ENCODE measurements around the gene FBRSL1. TPM values are rescaled to one million over a fixed set of nuclear protein-coding genes. Genes with fewer than 3 reads are reported as not detected.

Gene FBRSL1
- total RNA-seq, 2 experiments from 2014 or later = 36.7 to 47.0 TPM

DNA sequence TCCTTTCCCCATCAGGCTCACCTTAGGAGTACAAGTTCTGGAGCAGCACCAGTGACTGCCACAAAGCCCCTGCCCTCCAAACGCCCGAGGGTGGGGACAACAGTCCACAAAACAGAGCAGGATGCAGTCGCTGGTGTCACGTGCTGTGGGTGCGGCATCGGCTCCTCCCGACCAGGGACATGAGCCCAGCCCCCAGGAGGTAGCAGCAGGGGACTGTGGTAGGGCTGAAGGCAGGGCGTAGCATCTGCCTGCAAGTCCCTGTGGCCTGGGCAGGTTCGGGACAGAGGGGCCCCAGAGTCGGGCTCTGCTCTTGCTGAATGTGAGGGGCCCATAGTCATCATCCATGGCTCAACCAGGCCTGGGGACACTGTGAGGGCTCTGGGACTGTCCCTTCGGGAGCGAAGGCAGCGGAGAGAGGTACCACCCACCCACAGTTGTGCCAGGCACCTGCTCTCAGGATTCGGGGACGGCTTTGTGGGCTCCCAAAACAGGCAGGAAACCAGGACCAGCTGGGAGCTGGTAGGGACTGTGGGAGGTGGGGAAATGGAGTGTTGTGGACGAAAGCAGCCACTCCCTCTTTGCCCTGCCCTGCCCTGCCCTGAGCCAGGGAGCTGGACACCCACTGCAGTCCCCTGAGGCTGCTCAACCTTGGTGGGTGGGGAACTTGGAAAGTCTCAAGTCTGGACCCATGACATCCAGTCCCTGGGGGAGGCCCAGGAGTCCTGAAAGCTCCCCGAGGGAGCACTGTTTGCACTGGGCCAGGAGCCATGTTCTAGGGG, 30.7 kb downstream of the FBRSL1 start:
- ChIA-PET CTCF (interaction anchor here (1.7 to 2.6 kb wide), 4 partner anchors 28 to 106 kb away, joined by 3 to 6 read pairs (median 4); no protein-coding TSS in a partner anchor), POLR2A (no interaction called here)
- no peaks in the 10 kb centered on the region for H3K27me3 Mint-ChIP-seq
- no peak for DNase-seq
- H3K4me3 Mint-ChIP-seq = no peak overlapping the region
- peaks cover 13% of the 10 kb centered on the region for H3K9me3 Mint-ChIP-seq
- peaks cover 15% of the 10 kb centered on the region for H3K36me3 Mint-ChIP-seq (ENCODE audit: low read depth)
- H3K27ac Mint-ChIP-seq = no peak overlapping the region
- H3K4me1 Mint-ChIP-seq = peaks cover 2% of the 10 kb centered on the region

DNA sequence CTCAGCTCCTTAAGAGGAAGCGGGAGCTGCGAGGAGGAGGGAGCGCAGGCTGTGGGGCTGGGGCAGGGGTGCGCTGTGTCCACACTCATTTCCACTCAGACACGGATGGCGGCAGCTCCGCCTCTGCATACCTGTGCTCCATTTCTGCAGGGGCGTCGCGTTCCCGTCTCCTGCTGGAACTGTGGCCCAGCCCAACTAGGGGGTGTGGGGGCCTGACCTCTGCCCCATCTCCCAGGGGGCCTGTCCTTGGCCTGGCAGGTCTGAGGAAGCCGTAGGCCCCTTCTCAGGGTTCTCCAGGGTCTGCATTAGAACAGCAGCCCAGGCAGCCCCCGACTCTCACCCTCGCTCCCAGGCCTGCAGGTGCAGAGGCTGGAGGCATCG, 31.2 kb downstream of the FBRSL1 start:
- H3K9me3 Mint-ChIP-seq = peaks cover 13% of the 10 kb centered on the region
- ChIA-PET POLR2A (no interaction called here), CTCF (interaction anchor here (2.6 kb wide), 1 partner anchor 106 kb away, joined by 6 read pairs; no protein-coding TSS in a partner anchor)
- peaks cover 15% of the 10 kb centered on the region for H3K36me3 Mint-ChIP-seq (ENCODE audit: low read depth)
- H3K27ac Mint-ChIP-seq = no peak overlapping the region
- H3K27me3 Mint-ChIP-seq = no peaks in the 10 kb centered on the region
- DNase-seq = no peak
- H3K4me1 Mint-ChIP-seq = no peaks in the 10 kb centered on the region
- H3K4me3 Mint-ChIP-seq = no peak overlapping the region

DNA sequence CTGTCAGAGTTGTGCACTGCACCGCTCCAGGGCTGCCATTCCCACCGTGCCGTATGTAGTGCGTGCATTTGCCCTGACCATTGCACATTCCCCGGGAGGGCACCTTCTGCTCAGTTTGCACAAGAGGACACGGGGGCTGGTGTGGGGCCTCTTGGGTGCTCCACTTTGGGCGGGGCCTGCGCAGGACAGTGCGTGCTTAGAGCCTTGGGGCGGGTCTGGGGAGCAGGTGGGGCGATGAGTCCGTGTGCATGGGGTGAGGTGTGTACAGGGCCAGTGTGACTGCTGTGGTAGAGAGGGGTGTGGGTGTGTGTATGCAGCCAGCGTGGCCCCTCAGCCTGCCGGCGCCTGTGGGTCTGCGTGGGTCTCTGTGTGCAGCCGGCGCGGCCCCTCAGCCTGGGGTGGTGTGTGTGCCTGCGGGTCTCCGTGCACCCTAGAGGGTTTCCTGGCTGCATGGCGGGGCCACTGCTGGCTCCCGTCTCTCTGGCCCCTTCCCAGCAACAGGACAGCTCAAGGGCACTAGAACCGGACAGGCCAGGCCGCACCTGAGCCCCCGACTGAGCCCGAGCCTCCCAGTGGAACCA, 31.9 kb downstream of the FBRSL1 start:
- H3K27ac Mint-ChIP-seq = no peak overlapping the region
- DNase-seq = no peak
- peaks cover 13% of the 10 kb centered on the region for H3K9me3 Mint-ChIP-seq
- POLR2A ChIA-PET = interaction anchor here (0.9 kb wide), 1 partner anchor 17 kb away, joined by 3 read pairs; no protein-coding TSS in a partner anchor
- peaks cover 15% of the 10 kb centered on the region for H3K36me3 Mint-ChIP-seq (ENCODE audit: low read depth)
- CTCF ChIA-PET = interaction anchor here (1.2 kb wide), 1 partner anchor 91 kb away, joined by 4 read pairs; no protein-coding TSS in a partner anchor
- no peak overlapping the region for H3K4me3 Mint-ChIP-seq
- no peaks in the 10 kb centered on the region for H3K27me3 Mint-ChIP-seq
- H3K4me1 Mint-ChIP-seq = no peaks in the 10 kb centered on the region

DNA sequence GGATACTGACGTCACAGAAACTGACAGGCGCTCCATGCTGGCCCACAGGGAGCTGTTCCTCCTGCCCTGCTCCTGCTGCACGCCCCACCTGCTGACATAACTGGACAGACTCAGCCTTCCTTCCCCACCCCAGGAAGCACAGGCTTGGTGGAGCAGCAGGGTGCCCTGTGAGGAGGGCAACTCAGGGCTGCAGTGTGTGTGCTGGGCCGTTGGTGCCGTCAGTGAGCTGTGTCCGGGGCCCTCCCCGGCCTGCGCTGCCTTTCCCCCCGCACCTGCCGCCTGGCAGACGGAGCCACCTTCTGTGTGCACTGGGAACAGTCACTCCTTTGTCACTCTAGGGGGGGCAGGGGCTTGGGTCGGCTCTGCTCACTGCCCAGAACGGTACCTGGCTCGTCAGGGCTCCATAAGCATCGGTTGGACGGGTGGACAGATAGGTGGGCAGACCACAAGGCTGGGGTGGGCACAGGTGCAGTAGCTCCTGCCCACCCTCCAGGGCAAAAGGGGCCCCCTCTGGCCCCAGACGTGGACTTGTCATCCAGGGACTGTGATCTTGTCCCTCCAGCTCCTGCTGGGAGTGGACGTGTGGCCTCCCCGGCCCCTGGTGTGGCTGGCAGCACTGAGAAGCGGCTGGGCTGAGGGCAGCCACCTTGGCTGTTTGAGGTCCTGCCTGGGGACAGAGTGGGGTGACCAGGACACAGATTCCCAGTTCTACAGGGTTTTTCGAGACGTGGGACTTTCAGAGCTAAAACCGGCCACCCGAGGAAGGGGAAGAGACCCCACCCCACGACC, 32.8 kb downstream of the FBRSL1 start:
- Mint-ChIP-seq H3K27me3 (no peaks in the 10 kb centered on the region), H3K4me3 (no peak overlapping the region), H3K9me3 (peaks cover 13% of the 10 kb centered on the region), H3K36me3 (ENCODE audit: low read depth) (peaks cover 11% of the 10 kb centered on the region), H3K4me1 (no peaks in the 10 kb centered on the region), H3K27ac (no peak overlapping the region)
- CTCF ChIA-PET = interaction anchor here (0.7 to 5.2 kb wide), 5 partner anchors 37 to 108 kb away, joined by 3 to 35 read pairs (median 4); no protein-coding TSS in a partner anchor
- POLR2A ChIA-PET = interaction anchor here (0.9 to 1.9 kb wide), 2 partner anchors 18 to 108 kb away, joined by 3 to 6 read pairs; no protein-coding TSS in a partner anchor
- DNase-seq = no peak

DNA sequence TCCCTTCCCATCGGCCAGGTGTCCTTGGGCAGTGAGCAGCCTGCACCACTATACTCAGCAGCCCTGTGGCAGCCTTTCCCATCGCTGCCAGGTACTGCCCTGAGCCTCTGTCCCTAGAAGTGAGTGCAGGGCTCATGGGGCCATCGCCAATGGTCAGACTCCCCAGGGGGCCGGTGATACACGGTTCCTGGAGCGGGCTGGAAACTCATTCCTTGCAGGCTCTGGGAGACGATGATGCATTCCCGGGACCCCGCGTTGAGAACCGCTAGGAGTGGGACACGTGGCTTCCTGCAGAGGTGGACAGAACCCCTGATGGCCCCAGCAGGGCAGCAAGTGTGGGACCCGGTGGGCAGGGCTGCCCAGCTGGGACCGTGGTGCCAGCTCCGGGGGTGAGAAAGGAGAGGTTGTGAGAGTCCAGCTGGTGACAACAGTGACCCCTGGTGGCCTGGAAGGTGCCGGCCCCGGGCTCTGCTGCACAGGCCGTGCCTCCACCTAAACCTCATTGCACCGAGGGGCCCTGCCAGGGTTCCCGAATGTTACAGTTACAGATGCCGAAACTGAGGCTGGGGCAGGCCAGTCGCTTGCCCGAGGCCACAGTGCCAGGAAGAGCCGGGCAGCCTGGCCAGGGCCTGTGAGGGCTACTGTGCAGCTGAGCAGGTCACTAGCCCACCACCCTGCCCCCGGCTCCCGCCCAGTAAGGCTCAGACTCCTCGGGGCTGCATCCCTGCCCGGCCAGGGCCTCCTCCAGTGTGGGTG, 33.8 kb downstream of the FBRSL1 start:
- H3K4me3 Mint-ChIP-seq = no peak overlapping the region

DNA sequence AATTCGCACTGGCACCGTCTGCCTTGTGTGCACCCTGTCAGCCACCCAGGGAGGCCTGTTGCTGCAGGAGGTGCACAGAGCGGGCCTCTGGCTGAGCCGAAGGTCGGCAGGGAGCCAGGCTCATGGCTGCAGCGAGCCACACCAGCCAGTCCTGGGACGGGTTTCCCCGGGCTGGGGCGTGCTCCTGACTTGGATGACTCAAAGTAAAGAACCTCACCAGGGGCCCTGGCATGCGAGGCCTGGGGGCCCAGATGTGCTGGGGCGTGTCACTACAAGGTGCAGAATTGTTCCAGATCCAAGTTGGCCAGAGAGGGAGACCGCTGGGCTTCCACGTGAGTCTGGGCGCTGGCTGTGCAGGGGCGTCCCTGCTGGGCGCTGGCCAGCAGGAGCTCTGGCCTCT, 34.5 kb downstream of the FBRSL1 start:
- H3K27me3 Mint-ChIP-seq = no peaks in the 10 kb centered on the region
- ChIA-PET CTCF (interaction anchor here (1.0 to 5.2 kb wide), 6 partner anchors 9 to 371 kb away, joined by 4 to 35 read pairs (median 5); no protein-coding TSS in a partner anchor), POLR2A (interaction anchor here (1.9 kb wide), 1 partner anchor 109 kb away, joined by 6 read pairs; no protein-coding TSS in a partner anchor)
- no peaks in the 10 kb centered on the region for H3K9me3 Mint-ChIP-seq
- H3K4me3 Mint-ChIP-seq = no peak overlapping the region
- DNase-seq = no peak
- no peaks in the 10 kb centered on the region for H3K36me3 Mint-ChIP-seq (ENCODE audit: low read depth)
- H3K27ac Mint-ChIP-seq = no peak overlapping the region
- H3K4me1 Mint-ChIP-seq = no peaks in the 10 kb centered on the region

More for the DNA sequence above, 33.8 kb downstream of the FBRSL1 start:
- peaks cover 2% of the 10 kb centered on the region for H3K36me3 Mint-ChIP-seq (ENCODE audit: low read depth)
- peaks cover 6% of the 10 kb centered on the region for H3K9me3 Mint-ChIP-seq
- no peaks in the 10 kb centered on the region for H3K4me1 Mint-ChIP-seq
- ChIA-PET CTCF (interaction anchor here (0.9 to 5.2 kb wide), 8 partner anchors 9 to 370 kb away, joined by 3 to 35 read pairs (median 5); no protein-coding TSS in a partner anchor), POLR2A (interaction anchor here (1.9 kb wide), 1 partner anchor 109 kb away, joined by 6 read pairs; no protein-coding TSS in a partner anchor)
- no peak overlapping the region for H3K27ac Mint-ChIP-seq
- DNase-seq = peak; percentile 76
- no peaks in the 10 kb centered on the region for H3K27me3 Mint-ChIP-seq

DNA sequence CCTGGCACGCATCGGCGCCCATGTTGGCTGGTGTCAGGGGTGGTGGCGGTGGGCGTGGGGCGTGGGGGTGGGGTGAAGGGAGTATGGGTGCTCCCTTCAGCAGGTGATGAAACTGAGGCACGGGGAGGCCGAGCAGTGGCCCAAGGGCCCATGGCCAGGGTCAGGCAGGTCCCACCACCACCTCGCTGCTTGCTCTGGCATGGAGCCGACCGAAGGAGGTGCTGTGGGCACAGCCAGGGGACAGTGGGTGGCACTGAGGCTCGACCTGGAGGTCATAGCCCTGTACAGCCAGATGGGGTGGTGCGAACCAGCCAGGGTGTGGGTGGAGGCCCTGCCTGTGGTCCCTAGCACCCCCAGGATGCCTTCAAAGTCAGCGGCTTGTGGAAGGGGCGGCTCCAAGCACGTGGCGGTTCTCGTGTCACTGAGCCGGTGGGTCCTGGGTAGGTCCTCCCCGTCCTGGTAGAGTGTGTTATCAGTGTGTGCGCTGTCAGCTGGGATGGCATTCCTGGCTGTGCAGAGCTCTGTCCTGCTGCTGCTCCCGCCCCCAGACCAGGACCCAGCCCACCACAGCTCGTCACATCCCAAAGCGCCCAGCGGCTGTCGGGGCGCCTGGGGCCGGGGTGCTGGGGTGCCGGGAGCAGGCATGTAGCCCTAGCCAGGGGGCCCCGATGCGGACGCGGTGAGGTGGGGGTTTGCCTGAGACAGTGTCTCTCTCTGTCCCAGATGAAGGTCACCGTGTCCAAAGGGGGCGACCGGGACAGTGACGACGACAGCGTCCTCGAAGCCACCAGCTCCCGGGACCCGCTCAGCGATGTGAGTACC, 35.3 kb downstream of the FBRSL1 start:
- no peak for DNase-seq
- Mint-ChIP-seq H3K4me1 (no peaks in the 10 kb centered on the region), H3K4me3 (no peak overlapping the region), H3K9me3 (no peaks in the 10 kb centered on the region), H3K36me3 (ENCODE audit: low read depth) (no peaks in the 10 kb centered on the region), H3K27ac (no peak overlapping the region), H3K27me3 (no peaks in the 10 kb centered on the region)
- POLR2A ChIA-PET = no interaction called here
- CTCF ChIA-PET = interaction anchor here (1.8 to 5.2 kb wide), 2 partner anchors 110 to 371 kb away, joined by 6 to 35 read pairs; no protein-coding TSS in a partner anchor

DNA sequence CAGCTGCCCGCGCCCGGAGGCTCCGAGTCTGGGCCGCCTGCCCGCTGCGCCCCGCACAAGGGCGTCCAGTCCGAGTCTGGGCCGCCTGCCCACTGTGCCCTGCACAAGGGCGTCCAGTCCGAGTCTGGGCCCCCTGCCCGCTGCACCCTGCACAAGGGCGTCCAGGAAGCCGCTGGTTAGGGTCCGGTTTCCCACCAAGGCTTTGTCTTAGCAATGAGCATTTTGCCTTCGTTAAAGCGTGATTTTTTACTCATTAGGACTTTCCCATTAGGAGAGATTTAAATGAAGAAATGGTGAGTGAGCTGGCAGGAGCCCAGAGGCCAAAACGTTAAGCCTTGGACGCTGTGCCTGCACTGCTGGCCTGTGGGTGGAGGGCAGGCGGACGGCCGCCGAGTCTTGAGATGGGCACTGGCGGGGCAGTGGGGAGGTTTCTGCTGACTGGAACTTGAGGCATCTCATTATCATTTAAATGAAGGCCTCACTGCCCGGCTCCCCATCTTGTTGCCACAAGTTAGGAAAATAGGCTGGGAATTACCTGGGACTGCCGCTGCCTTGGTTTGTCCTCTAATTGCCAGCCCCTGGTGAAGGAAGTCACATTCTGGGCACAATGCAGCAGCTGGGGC, 36.0 kb downstream of the FBRSL1 start:
- ChIA-PET POLR2A (no interaction called here), CTCF (interaction anchor here (0.6 to 5.2 kb wide), 2 partner anchors 90 to 111 kb away, joined by 3 to 35 read pairs; no protein-coding TSS in a partner anchor)
- H3K4me3 Mint-ChIP-seq = no peak overlapping the region
- DNase-seq = no peak
- H3K4me1 Mint-ChIP-seq = no peaks in the 10 kb centered on the region
- no peaks in the 10 kb centered on the region for H3K27me3 Mint-ChIP-seq
- H3K27ac Mint-ChIP-seq = no peak overlapping the region
- no peaks in the 10 kb centered on the region for H3K9me3 Mint-ChIP-seq
- H3K36me3 Mint-ChIP-seq (ENCODE audit: low read depth) = no peaks in the 10 kb centered on the region

DNA sequence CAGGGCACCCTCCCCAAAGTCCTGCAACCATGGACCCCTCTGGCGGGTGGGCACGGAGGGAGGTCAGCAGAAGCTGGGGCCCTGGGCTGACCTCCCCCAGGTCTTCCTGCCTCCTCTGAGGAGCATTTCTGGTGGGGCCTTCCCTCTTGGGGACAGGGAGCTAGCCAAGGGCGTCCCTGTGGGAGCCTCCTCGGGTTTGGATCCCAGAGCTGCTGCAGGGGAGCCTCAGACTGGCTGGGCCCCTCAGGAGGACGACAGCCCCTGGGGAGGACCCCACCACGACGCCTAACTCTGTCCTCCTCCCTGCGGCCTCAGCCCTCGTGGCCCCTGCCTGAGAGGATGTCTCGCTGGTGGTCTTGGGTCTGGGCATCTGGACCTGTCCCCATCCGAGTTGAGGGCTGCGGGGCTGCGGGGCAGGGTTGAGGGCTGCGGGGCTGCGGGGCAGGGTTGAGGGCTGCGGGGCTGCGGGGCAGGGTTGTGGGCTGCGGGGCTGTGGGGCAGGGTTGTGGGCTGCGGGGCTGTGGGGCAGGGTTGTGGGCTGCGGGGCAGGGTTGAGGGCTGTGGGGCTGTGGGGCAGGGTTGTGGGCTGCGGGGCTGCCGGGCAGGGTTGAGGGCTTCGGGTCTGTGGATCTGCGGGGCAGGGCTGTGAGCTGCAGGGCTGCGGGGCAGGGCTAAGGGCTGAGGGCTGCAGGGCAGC, 37.4 kb downstream of the FBRSL1 start:
- H3K4me3 Mint-ChIP-seq = no peak overlapping the region
- ChIA-PET CTCF (interaction anchor here (5.2 kb wide), 1 partner anchor 112 kb away, joined by 35 read pairs; no protein-coding TSS in a partner anchor), POLR2A (no interaction called here)
- no peaks in the 10 kb centered on the region for H3K4me1 Mint-ChIP-seq
- no peaks in the 10 kb centered on the region for H3K9me3 Mint-ChIP-seq
- no peak for DNase-seq
- H3K36me3 Mint-ChIP-seq (ENCODE audit: low read depth) = no peaks in the 10 kb centered on the region
- no peaks in the 10 kb centered on the region for H3K27me3 Mint-ChIP-seq
- H3K27ac Mint-ChIP-seq = no peak overlapping the region

DNA sequence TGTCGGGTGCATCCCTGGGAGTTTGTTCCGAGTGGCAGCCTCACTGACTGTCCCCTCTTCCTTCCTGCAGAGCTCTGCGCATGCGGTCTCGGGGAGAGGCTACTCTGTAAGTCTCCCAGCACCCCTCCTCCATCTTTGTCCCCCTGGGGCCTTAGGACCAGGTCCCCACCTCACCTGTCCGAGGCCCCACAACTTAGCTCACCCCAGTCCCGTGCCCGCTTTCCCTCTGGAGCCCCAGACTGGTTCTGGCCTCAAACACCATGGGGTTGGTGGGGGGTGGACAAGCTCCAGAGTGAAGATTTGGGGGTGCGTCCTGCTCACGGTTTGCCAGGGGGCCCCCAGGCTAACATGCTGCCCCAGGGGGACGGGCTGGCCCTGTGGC, 37.9 kb downstream of the FBRSL1 start:
- H3K27ac Mint-ChIP-seq = no peak overlapping the region
- no peaks in the 10 kb centered on the region for H3K36me3 Mint-ChIP-seq (ENCODE audit: low read depth)
- H3K9me3 Mint-ChIP-seq = no peaks in the 10 kb centered on the region
- no peak for DNase-seq
- CTCF ChIA-PET = no interaction called here
- no peak overlapping the region for H3K4me3 Mint-ChIP-seq
- H3K27me3 Mint-ChIP-seq = no peaks in the 10 kb centered on the region
- POLR2A ChIA-PET = no interaction called here
- H3K4me1 Mint-ChIP-seq = no peaks in the 10 kb centered on the region

DNA sequence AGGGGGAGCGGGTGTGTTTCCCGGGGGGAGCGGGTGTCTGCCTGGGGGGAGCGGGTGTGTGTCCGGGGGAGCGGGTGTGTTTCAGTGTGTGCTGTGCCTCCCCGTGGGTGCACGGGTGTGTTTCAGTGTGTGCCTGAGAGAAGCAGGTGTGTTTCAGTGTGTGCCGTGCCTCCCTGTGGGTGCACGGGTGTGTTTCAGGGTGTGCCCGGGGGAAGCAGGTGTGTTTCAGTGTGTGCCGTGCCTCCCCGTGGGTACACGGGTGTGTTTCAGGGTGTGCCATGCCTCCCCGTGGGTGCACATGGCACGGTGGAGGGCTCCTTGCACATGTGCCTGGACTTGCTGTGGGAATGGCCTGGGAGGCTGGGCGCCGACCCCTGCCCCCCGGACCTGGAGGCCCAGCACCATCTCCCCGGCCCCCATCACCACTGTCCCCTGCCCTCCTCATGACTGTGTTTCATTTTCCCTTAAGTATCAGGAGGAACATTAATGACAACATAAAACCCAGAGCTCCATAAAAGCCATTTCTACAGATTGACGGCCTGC, 38.7 kb downstream of the FBRSL1 start:
- H3K9me3 Mint-ChIP-seq = peaks cover 3% of the 10 kb centered on the region
- POLR2A ChIA-PET = no interaction called here
- H3K27me3 Mint-ChIP-seq = no peaks in the 10 kb centered on the region
- no peak overlapping the region for H3K4me3 Mint-ChIP-seq
- CTCF ChIA-PET = no interaction called here
- no peak overlapping the region for H3K27ac Mint-ChIP-seq
- DNase-seq = no peak
- no peaks in the 10 kb centered on the region for H3K4me1 Mint-ChIP-seq
- no peaks in the 10 kb centered on the region for H3K36me3 Mint-ChIP-seq (ENCODE audit: low read depth)

All from activated CD4-positive, alpha-beta memory T cell treated with anti-CD3 and anti-CD28 coated beads, Interleukin-2, amount 10 ng/mL, durations not matched to agents 7 days and 5 days (primary cell).